Measurements from ENCODE around the gene WNK2. TPM values are rescaled to one million over a fixed set of nuclear protein-coding genes. Genes with fewer than 3 reads are reported as not detected.

The WNK2 gene
- polyA plus RNA-seq, 3 donors: 0.40 TPM; not detected in 2

GRCh38 chr9:93177676-93178075 lies 6.3 kb upstream of the WNK2 start:
- Histone ChIP-seq H3K79me2 (ENCODE audit: insufficient read depth, low read length) (no peaks in the 10 kb centered on the region), H3K9me3 (replicated peaks in 1 of 2; ENCODE audit: control insufficient read depth in 1 of 2, insufficient read depth in 1 of 2, low read length in 2 of 2) (no peaks in the 10 kb centered on the region), H3K36me3 (replicated peaks in 1 of 2; ENCODE audit: control insufficient read depth in 1 of 2, insufficient read depth in 2 of 2, low read length in 2 of 2) (no peaks in the 10 kb centered on the region), H3K4me2 (replicated peaks; ENCODE audit: extremely low read depth, low read length, poor library complexity, severe bottlenecking) (no peak overlapping the region), H3K4me3 (replicated peaks in 1 of 3; ENCODE audit: low read depth in 2 of 3, low read length in 3 of 3) (no peak overlapping the region), H3K4me1 (ENCODE audit: control insufficient read depth in 1 of 2, insufficient read depth in 2 of 2, low read length in 2 of 2) (peaks cover 9 to 11% of the 10 kb centered on the region in 2 donors), H3K9ac (ENCODE audit: insufficient read depth, low read length, poor library complexity, severe bottlenecking) (no peak overlapping the region), H3K27me3 (ENCODE audit: control insufficient read depth in 2 of 2, insufficient read depth in 2 of 2, low read length in 2 of 2) (peaks cover 7 to 25% of the 10 kb centered on the region in 2 donors), H2AFZ (ENCODE audit: insufficient read depth, low read depth, low read length, poor library complexity, severe bottlenecking) (no peak overlapping the region), H4K20me1 (ENCODE audit: insufficient read depth, low read length) (no peaks in the 10 kb centered on the region), H3K27ac (ENCODE audit: low read depth in 1 of 2, low read length in 2 of 2) (no peak overlapping the region)
- intact Hi-C loops (cut with micrococcal nuclease): no loop called here
- H3K36me3 Mint-ChIP-seq: no peaks in the 10 kb centered on the region
- peaks cover 13% of the 10 kb centered on the region for H3K4me1 Mint-ChIP-seq
- H3K9me3 Mint-ChIP-seq: peaks cover 0 to 2% (median 0%) of the 10 kb centered on the region in 7 donors
- DNase-seq: no peak
- H3K27me3 Mint-ChIP-seq (ENCODE audit: low read depth in 3 of 3): peaks cover 25 to 58% (median 56%) of the 10 kb centered on the region in 3 donors
- no peak overlapping the region for H3K4me3 Mint-ChIP-seq
- H3K27ac Mint-ChIP-seq: no peak overlapping the region
- TF ChIP-seq, protein P1, sequence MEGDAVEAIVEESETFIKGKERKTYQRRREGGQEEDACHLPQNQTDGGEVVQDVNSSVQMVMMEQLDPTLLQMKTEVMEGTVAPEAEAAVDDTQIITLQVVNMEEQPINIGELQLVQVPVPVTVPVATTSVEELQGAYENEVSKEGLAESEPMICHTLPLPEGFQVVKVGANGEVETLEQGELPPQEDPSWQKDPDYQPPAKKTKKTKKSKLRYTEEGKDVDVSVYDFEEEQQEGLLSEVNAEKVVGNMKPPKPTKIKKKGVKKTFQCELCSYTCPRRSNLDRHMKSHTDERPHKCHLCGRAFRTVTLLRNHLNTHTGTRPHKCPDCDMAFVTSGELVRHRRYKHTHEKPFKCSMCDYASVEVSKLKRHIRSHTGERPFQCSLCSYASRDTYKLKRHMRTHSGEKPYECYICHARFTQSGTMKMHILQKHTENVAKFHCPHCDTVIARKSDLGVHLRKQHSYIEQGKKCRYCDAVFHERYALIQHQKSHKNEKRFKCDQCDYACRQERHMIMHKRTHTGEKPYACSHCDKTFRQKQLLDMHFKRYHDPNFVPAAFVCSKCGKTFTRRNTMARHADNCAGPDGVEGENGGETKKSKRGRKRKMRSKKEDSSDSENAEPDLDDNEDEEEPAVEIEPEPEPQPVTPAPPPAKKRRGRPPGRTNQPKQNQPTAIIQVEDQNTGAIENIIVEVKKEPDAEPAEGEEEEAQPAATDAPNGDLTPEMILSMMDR (IDR thresholded peaks at IDR 0.05): no peak
- 95% methylated on average over 2 of the region's 6 CpGs for WGBS (ENCODE audit: insufficient coverage)

GRCh38 chr9:93178851-93179786 lies 4.8 kb upstream of the WNK2 start:
- peaks cover 11% of the 10 kb centered on the region for H3K4me1 Mint-ChIP-seq
- no peaks in the 10 kb centered on the region for H3K79me2 ChIP-seq (ENCODE audit: insufficient read depth, low read length)

More at GRCh38 chr9:93178851-93179786, 4.8 kb upstream of the WNK2 start:
- H3K9me3 ChIP-seq (replicated peaks in 1 of 2; ENCODE audit: control insufficient read depth in 1 of 2, insufficient read depth in 1 of 2, low read length in 2 of 2): peaks cover 0 to 8% of the 10 kb centered on the region in 2 donors
- no peak overlapping the region for H3K9ac ChIP-seq (ENCODE audit: insufficient read depth, low read length, poor library complexity, severe bottlenecking)
- no peaks in the 10 kb centered on the region for H3K36me3 ChIP-seq (replicated peaks in 1 of 2; ENCODE audit: control insufficient read depth in 1 of 2, insufficient read depth in 2 of 2, low read length in 2 of 2)
- H3K4me1 ChIP-seq (ENCODE audit: control insufficient read depth in 1 of 2, insufficient read depth in 2 of 2, low read length in 2 of 2): peaks cover 6 to 8% of the 10 kb centered on the region in 2 donors
- peaks cover 18 to 37% of the 10 kb centered on the region in 2 donors for H3K27me3 ChIP-seq (ENCODE audit: control insufficient read depth in 2 of 2, insufficient read depth in 2 of 2, low read length in 2 of 2)
- WGBS (ENCODE audit: insufficient coverage): 95% methylated on average over 20 of the region's 22 CpGs
- Mint-ChIP-seq H3K4me3 (no peak overlapping the region), H3K27me3 (ENCODE audit: low read depth in 3 of 3) (peaks cover 35 to 65% (median 63%) of the 10 kb centered on the region in 3 donors), H3K9me3 (peaks cover 0 to 5% (median 0%) of the 10 kb centered on the region in 7 donors), H3K27ac (no peak overlapping the region), H3K36me3 (peaks cover 0 to 5% of the 10 kb centered on the region in 2 donors)
- no peak overlapping the region for H3K4me3 ChIP-seq (replicated peaks in 1 of 3; ENCODE audit: low read depth in 2 of 3, low read length in 3 of 3)
- intact Hi-C loops (cut with micrococcal nuclease): no loop called here
- no peak overlapping the region for H3K27ac ChIP-seq (ENCODE audit: low read depth in 1 of 2, low read length in 2 of 2)
- no peak overlapping the region for H2AFZ ChIP-seq (ENCODE audit: insufficient read depth, low read depth, low read length, poor library complexity, severe bottlenecking)
- no peak overlapping the region for H3K4me2 ChIP-seq (replicated peaks; ENCODE audit: extremely low read depth, low read length, poor library complexity, severe bottlenecking)
- TF ChIP-seq, protein P1 (IDR thresholded peaks at IDR 0.05): no peak
- no peaks in the 10 kb centered on the region for H4K20me1 ChIP-seq (ENCODE audit: insufficient read depth, low read length)
- DNase-seq: no peak

Measured in CD14-positive monocyte (primary cell).